ENCODE measurements around the gene TSPAN18.

DNA sequence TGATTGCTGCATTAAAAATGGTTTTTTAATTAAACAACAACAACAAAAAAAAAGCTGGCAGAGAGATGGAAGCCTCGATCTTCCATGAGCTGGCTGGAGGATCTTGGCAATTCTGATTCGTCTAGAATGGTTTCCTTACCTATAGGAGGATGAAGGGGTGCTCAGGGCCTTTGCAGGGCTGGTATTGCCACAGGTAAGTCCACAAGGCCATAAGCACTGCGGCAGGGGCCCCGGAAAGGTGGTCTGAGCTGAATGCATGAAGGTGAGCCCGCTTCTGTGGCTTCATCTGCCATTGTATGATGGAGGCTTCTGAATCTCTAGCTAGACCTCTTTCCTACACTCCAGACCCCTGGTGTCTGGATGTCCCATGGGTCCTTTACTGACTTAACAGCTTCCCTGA is 101.5 kb downstream of the TSPAN18 start:
- TF ChIP-seq POLR2A (IDR thresholded peaks at IDR 0.05) (no peak), CTCF (IDR thresholded peaks at IDR 0.05) (no peak)
